ENCODE results near the gene GUCD1.

GUCD1 gene

GRCh38 chr22:24499706-24500276 lies 55.1 kb downstream of the GUCD1 start:
- Histone ChIP-seq H3K4me3 (ENCODE audit: low read length) (no peak overlapping the region), H3K27ac (ENCODE audit: low read depth, low read length) (no peak overlapping the region), H3K9ac (ENCODE audit: low read depth, low read length) (no peak overlapping the region), H3K36me3 (ENCODE audit: insufficient read depth, low read length) (no peaks in the 10 kb centered on the region), H3K4me1 (ENCODE audit: insufficient read depth, low read length) (no peaks in the 10 kb centered on the region), H3K27me3 (ENCODE audit: insufficient read depth, low read length) (peaks cover 22% of the 10 kb centered on the region), H3K9me3 (ENCODE audit: insufficient read depth, low read depth, low read length) (peaks cover 4% of the 10 kb centered on the region; the same call in 1 of the 2 replicates)
- WGBS = 88% methylated on average over 10 of the region's 10 CpGs

GRCh38 chr22:24498824-24499223 lies 56.1 kb downstream of the GUCD1 start:
- 81% methylated on average over 11 of the region's 11 CpGs for WGBS
- no peak overlapping the region for H3K9ac ChIP-seq (ENCODE audit: low read depth, low read length)
- H3K27ac ChIP-seq (ENCODE audit: low read depth, low read length) = no peak overlapping the region
- H3K4me3 ChIP-seq (ENCODE audit: low read length) = no peak overlapping the region
- no peaks in the 10 kb centered on the region for H3K36me3 ChIP-seq (ENCODE audit: insufficient read depth, low read length)
- H3K9me3 ChIP-seq (ENCODE audit: insufficient read depth, low read depth, low read length) = peaks cover 4% of the 10 kb centered on the region; the same call in 1 of the 2 replicates
- H3K4me1 ChIP-seq (ENCODE audit: insufficient read depth, low read length) = no peaks in the 10 kb centered on the region
- peaks cover 32% of the 10 kb centered on the region for H3K27me3 ChIP-seq (ENCODE audit: insufficient read depth, low read length)

- no peak overlapping the region for H3K27ac ChIP-seq (ENCODE audit: low read depth, low read length)
- 92% methylated on average over 2 of the region's 2 CpGs for WGBS
- no peaks in the 10 kb centered on the region for H3K36me3 ChIP-seq (ENCODE audit: insufficient read depth, low read length)
- H3K9me3 ChIP-seq (ENCODE audit: insufficient read depth, low read depth, low read length) = peaks cover 4% of the 10 kb centered on the region; the same call in 1 of the 2 replicates
- no peak overlapping the region for H3K9ac ChIP-seq (ENCODE audit: low read depth, low read length)
- no peak overlapping the region for H3K4me3 ChIP-seq (ENCODE audit: low read length)
- peaks cover 42% of the 10 kb centered on the region for H3K27me3 ChIP-seq (ENCODE audit: insufficient read depth, low read length)
- H3K4me1 ChIP-seq (ENCODE audit: insufficient read depth, low read length) = no peaks in the 10 kb centered on the region
Measured at GRCh38 chr22:24497841-24498258, 57.1 kb downstream of the GUCD1 start.

- Histone ChIP-seq H3K9ac (ENCODE audit: low read depth, low read length) (no peak overlapping the region), H3K4me1 (ENCODE audit: insufficient read depth, low read length) (no peaks in the 10 kb centered on the region), H3K27ac (ENCODE audit: low read depth, low read length) (no peak overlapping the region), H3K27me3 (ENCODE audit: insufficient read depth, low read length) (peaks cover 52% of the 10 kb centered on the region), H3K36me3 (ENCODE audit: insufficient read depth, low read length) (no peaks in the 10 kb centered on the region), H3K9me3 (ENCODE audit: insufficient read depth, low read depth, low read length) (peaks cover 4% of the 10 kb centered on the region; the same call in 1 of the 2 replicates), H3K4me3 (ENCODE audit: low read length) (no peak overlapping the region)
- WGBS = 75% methylated on average over 2 of the region's 2 CpGs
Measured at GRCh38 chr22:24496661-24497060, 58.3 kb downstream of the GUCD1 start.

GRCh38 chr22:24496234-24496633 lies 58.7 kb downstream of the GUCD1 start:
- H3K9ac ChIP-seq (ENCODE audit: low read depth, low read length) = no peak overlapping the region
- peaks cover 4% of the 10 kb centered on the region; the same call in 1 of the 2 replicates for H3K9me3 ChIP-seq (ENCODE audit: insufficient read depth, low read depth, low read length)
- peaks cover 52% of the 10 kb centered on the region for H3K27me3 ChIP-seq (ENCODE audit: insufficient read depth, low read length)
- 93% methylated on average over 5 of the region's 5 CpGs for WGBS
- no peak overlapping the region for H3K27ac ChIP-seq (ENCODE audit: low read depth, low read length)
- H3K36me3 ChIP-seq (ENCODE audit: insufficient read depth, low read length) = no peaks in the 10 kb centered on the region
- no peaks in the 10 kb centered on the region for H3K4me1 ChIP-seq (ENCODE audit: insufficient read depth, low read length)
- no peak overlapping the region for H3K4me3 ChIP-seq (ENCODE audit: low read length)

- no peak overlapping the region for H3K9ac ChIP-seq (ENCODE audit: low read depth, low read length)
- H3K27me3 ChIP-seq (ENCODE audit: insufficient read depth, low read length) = peaks cover 52% of the 10 kb centered on the region
- no peak overlapping the region for H3K27ac ChIP-seq (ENCODE audit: low read depth, low read length)
- WGBS = 97% methylated on average over 17 of the region's 17 CpGs
- no peaks in the 10 kb centered on the region for H3K36me3 ChIP-seq (ENCODE audit: insufficient read depth, low read length)
- peaks cover 4% of the 10 kb centered on the region; the same call in 1 of the 2 replicates for H3K9me3 ChIP-seq (ENCODE audit: insufficient read depth, low read depth, low read length)
- no peak overlapping the region for H3K4me3 ChIP-seq (ENCODE audit: low read length)
- no peaks in the 10 kb centered on the region for H3K4me1 ChIP-seq (ENCODE audit: insufficient read depth, low read length)
Measured at GRCh38 chr22:24495365-24495675, 59.6 kb downstream of the GUCD1 start.

- Histone ChIP-seq H3K4me3 (ENCODE audit: low read length) (peak within 1 kb of the TSS; percentile 46), H3K4me1 (ENCODE audit: insufficient read depth, low read length) (no peaks in the 10 kb centered on the region), H3K36me3 (ENCODE audit: insufficient read depth, low read length) (no peaks in the 10 kb centered on the region), H3K9ac (ENCODE audit: low read depth, low read length) (no peak within 1 kb of the TSS), H3K27ac (ENCODE audit: low read depth, low read length) (no peak within 1 kb of the TSS), H3K9me3 (ENCODE audit: insufficient read depth, low read depth, low read length) (peaks cover 4% of the 10 kb centered on the region; the same call in 1 of the 2 replicates), H3K27me3 (ENCODE audit: insufficient read depth, low read length) (peaks cover 52% of the 10 kb centered on the region)
- 26% methylated on average over 76 of the region's 76 CpGs for WGBS
Measured at GRCh38 chr22:24494528-24495364, 60.2 kb downstream of the GUCD1 start, which contains the start of gene UPB1. Gene UPB1 (plus strand): TSS chr22:24495332. CDS start chr22:24495404, 72 bp downstream.

- Histone ChIP-seq H3K27me3 (ENCODE audit: insufficient read depth, low read length) (peaks cover 52% of the 10 kb centered on the region), H3K4me3 (ENCODE audit: low read length) (peak overlapping the region; percentile 46), H3K9me3 (ENCODE audit: insufficient read depth, low read depth, low read length) (peaks cover 4% of the 10 kb centered on the region; the same call in 1 of the 2 replicates), H3K4me1 (ENCODE audit: insufficient read depth, low read length) (no peaks in the 10 kb centered on the region), H3K36me3 (ENCODE audit: insufficient read depth, low read length) (no peaks in the 10 kb centered on the region), H3K27ac (ENCODE audit: low read depth, low read length) (no peak overlapping the region), H3K9ac (ENCODE audit: low read depth, low read length) (no peak overlapping the region)
- WGBS = 29% methylated on average over 21 of the region's 21 CpGs
Measured at GRCh38 chr22:24494167-24494527, 60.8 kb downstream of the GUCD1 start.

GRCh38 chr22:24492391-24492790 lies 62.5 kb downstream of the GUCD1 start:
- Histone ChIP-seq H3K9ac (ENCODE audit: low read depth, low read length) (no peak overlapping the region), H3K36me3 (ENCODE audit: insufficient read depth, low read length) (no peaks in the 10 kb centered on the region), H3K4me3 (ENCODE audit: low read length) (no peak overlapping the region), H3K27ac (ENCODE audit: low read depth, low read length) (no peak overlapping the region), H3K4me1 (ENCODE audit: insufficient read depth, low read length) (no peaks in the 10 kb centered on the region), H3K27me3 (ENCODE audit: insufficient read depth, low read length) (peaks cover 52% of the 10 kb centered on the region), H3K9me3 (ENCODE audit: insufficient read depth, low read depth, low read length) (peaks cover 4% of the 10 kb centered on the region; the same call in 1 of the 2 replicates)
- WGBS = 96% methylated on average over 3 of the region's 3 CpGs

All from HUES64 (cell line).